LoVo (cell line): ENCODE results near the gene FGF8.

Source experiments
- DNase-seq: peaks from one replicate; pipeline ENCODE4 v3.0.0-alpha.2; 2016; ENCODE audit warnings: low spot score

The FGF8 gene

GRCh38 chr10:101781984-101782810 is 6.3 kb upstream of the FGF8 start:
- DNase-seq = no peak

DNA sequence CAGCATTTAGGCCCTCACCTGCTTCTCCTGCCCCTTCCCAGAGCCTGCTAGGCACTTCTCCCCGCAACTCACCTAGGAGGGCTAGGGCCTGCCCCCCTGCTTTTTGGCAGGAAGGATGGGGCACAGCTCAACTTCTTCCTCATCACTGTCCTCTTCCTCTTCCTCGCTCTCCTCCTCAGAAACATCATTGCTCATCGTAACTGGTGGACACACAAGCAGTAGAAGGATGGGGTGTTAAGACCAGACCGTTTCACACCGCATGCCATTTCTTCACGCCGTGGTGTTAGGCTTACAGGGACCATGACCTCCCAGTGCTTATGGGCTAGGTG is 5.7 kb upstream of the FGF8 start:
- DNase-seq = no peak

DNA sequence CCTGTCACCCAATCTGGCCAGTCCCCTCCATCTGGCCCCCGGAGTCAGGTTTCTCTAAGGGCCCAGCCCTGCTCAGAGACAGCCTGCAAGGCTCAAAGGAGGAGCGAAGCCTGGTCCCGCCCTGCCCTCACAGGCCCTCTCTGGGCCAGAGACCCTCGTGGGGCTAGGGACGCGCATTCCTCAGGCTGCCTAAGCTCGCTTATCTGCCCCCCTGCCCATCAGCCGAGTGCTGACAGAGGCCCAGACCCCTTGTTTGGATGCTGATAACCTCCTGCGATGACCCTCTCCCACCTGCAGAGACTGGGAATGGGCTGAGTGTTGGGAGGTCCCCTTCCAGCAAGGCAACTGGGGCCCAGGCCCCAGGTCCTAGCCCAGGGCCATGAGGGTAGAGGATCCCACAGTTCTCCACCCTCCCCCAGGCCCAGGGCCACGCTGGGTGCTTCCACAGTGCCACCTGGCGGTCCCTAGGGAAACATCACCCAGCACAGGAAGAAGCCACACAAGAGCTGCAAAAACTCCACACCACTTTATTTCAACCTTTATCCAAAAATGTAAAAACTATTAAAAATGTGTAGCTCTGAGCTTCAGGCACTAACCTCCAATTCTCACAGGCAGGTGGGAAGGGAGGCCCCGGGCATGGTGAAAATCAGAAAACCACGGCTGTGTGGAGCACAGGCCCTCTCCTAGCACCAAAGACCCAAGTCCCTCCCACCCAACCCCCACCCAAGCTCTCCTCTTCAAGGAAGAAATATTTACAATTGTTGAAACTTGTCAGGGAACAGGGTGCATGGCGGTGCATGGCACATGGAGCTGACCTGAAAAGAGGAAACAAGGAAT is 5.1 kb upstream of the FGF8 start:
- peak; percentile 55 for DNase-seq

GRCh38 chr10:101780187-101780817 is 4.4 kb upstream of the FGF8 start:
- no peak for DNase-seq

DNA sequence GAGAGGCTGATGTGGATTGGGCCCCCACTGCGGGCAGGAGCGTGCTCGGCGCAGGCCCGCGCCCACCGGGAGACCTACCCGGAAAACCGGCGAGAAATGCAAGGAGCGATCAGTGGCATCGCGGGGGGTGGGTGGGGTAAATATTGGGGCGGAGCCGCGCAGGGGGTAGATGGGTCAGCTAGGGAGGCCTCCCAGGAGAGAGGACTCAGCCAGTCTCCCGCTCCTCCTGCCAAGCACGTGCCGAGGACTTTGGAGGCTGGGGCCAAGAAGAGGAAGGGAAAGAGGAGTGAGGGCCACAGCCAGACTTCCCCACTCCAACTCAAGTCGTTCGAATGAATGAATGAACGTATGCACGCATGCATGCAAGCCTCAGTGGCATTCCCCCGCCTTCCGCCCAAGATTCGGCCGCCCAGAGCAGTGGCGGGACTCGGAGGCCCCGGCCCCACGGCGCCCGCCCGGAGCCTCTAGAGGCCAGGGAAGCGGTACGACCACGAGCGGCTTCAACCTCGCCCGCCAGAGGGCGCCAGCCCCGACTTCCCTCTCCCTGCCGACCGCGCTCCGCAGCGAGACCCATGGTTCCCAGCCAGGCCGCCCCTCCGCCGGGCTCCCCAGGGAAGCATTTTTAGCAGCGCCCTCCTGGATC is 3.8 kb upstream of the FGF8 start:
- DNase-seq = no peak

DNA sequence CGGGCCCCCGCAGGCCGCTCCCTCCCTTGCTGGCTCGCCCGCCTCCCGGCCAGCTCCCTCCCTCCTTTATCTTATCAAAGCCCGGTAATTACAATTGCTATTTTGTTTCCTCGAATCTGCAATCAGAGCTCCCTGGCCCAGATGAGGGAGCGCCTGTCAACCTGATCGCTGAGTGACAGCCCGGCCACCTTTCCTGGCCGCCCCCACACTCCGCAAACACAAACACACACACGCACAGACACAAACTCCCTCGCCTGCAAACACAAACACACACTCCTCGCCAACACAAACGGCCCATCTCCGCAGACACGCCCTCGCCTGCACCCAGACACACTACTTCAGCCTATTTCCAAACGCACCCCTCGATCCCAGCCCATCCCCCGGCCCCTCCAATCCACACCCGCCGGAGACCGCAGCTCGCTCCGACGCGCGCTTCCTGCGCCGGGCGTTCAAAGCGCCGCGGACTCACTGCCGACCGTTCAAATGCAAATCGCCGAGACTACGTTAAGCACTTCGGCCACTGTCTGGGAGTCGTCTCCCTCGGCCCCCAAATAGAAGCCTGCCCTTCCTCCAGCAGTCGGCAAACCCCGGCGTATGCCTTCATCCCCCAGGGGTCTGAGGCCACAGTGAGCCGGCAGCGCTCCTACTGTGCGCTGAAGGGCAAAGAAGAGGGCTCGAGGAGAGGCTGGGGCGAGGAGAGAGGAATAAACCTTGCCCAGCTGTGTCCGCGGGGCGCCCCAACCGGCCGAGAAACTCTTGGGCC is 3.0 kb upstream of the FGF8 start:
- no peak for DNase-seq

DNA sequence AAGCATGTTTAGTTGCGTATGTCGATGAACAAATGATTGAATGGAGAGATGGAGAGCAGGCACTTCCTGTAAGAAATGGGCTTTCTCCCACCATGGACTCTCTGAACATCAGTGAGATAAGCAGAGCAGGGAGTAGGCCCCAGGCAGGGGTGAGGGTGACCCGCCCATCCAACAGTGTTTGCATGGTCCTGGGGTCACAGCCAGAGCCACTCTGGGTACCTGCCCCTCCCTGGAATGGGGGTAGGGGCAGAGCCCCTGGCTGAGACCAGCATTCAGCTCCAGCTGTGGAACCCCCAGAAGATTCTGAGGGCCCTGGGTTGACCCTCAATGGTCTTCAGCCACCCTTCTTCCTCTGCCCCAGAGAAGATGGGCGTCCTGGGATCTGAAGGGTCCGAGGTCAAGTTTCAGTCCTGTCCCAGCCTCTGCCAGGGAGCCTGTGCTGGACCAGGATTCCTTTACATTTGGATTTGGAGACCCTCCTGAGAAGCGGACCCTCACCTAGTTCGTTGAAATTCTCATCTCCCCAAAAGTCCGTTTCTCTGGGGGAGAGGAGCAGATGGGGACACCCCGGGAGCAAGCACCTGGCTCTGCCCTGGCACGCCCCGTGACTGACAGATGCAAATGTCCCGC is 2.4 kb upstream of the FGF8 start:
- no peak for DNase-seq

- DNase-seq = no peak
Observed at GRCh38 chr10:101777619-101778145, 1.8 kb upstream of the FGF8 start.

GRCh38 chr10:101776161-101776817 is 375 bp upstream of the FGF8 start:
- no peak for DNase-seq

GRCh38 chr10:101774589-101775272 is 1.2 kb downstream of the FGF8 start:
- no peak for DNase-seq

DNA sequence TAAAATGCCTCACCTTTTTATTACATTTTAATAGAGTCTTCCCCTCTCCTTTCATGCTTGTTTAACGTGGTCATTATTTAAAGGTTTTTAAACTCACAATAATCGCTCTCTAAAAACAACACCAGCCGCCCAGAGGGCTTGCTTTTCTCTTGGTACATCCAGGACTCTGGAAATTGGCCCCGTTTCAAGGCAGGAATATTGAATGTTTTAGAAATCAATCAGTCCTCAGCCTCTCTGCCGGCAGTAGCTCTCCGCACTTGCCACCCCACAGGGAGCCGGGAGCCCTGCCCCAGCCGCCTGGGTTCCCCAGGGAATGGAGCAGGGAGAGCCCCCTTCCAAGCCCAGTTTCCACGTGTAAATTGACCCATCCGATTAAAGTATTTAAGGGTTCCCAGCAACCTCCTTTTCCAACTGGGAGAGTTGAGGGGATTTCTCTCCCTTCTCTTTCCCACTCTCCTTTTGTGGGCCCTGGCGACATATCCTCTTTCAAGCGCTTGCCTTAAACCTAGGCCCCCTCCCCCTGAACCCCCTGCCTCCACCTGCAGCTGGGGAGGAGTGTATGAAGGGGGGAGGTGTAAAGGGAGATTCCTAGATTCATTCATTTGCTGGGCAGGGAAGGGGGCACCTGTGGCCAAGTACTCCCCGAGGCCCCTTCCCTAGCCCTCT is 1.9 kb downstream of the FGF8 start:
- DNase-seq = no peak

- no peak for DNase-seq
Observed at GRCh38 chr10:101772895-101773761, 2.8 kb downstream of the FGF8 start.

DNA sequence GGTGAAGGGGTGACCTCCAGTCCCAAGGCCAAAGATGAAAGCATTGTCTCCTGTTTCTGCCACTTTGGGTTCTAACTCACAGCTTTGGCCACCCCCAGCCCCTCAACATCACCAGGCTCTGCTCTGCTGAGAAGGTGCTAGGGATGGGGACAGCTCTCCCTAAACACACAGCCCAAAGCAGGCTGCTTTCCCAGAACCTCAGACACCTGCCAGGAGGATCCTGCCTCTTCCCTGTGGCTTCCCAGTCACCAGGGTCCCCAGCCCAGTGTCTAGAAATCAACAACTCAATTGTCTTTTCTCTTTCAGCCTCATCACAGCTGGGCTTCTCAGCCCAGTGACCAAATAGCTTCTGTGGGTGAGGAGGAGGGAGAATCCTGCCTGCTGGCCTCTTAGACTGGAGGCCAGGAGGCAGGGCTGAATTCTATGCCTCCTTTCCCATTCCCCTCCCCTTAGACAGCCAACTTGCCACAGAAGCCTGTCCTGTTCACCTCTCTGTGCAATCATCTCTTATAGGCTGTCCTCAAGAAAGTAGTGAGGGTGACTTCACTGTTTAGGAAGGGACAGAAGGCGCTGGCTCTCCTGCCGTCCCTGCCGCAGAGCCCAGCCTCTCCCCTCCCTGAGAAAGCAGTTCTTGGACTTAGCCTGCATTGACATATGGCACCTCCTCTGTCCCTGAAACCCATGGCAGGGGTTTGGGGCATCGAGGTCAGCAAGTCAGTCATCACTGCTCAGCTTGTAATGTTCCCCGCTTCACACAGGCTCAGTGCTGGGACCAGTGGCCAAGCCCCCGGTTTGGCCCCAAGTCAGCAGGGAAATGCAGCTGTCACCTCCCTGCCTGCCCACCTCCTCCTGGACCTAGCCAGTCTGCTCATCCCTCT is 3.7 kb downstream of the FGF8 start:
- DNase-seq = no peak

DNA sequence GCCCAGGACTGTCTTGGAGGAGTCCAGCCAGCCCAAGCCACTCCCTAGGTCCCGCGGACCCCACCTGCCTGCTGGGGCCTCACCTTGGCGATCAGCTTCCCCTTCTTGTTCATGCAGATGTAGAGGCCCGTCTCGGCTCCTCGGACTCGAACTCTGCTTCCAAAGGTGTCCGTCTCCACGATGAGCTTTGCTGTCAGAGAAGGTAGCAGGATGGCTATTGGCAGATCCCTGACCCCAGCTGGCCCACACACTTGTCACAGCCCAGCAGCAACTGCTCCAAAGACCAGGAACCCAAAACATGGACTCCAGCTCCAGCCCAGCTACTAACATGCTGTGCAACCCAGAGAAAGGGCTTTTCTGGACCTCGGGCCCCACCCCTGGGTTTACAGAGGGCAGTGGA is 4.5 kb downstream of the FGF8 start:
- DNase-seq = no peak

- DNase-seq = no peak
Observed at GRCh38 chr10:101770331-101771215, 5.3 kb downstream of the FGF8 start.

DNA sequence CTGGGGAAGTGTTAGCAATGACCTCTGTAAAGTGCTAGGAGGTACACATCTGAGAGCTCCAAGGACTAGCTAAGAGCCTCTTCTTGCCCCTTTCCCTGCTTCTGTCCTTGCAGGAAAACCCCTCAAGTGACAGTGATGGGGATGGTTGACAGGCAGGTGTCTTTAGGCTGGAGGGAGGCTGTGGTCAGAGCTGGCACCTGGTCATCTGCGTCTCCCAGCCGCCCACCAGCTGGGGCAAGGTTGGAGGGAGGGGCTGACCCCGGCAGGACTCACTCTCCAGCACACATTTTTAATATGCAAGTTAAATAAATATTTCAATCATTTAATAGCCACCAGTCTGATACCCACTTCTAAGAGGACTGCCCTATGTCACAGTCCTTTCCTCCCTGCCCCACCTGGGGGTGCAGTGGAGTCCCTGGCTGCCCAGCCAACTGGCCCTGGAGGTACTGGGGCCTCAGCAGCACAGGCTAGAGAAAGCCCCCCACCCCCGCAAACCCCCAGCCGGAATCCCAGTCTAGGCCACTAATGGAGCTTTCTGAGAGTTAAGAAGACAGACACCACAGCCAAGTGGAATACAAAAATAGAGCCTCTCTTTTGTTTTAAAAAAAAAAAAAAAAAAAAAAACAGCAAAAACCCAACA is 6.3 kb downstream of the FGF8 start:
- no peak for DNase-seq
